ENCODE measurements around the gene P2RX1.

DNA sequence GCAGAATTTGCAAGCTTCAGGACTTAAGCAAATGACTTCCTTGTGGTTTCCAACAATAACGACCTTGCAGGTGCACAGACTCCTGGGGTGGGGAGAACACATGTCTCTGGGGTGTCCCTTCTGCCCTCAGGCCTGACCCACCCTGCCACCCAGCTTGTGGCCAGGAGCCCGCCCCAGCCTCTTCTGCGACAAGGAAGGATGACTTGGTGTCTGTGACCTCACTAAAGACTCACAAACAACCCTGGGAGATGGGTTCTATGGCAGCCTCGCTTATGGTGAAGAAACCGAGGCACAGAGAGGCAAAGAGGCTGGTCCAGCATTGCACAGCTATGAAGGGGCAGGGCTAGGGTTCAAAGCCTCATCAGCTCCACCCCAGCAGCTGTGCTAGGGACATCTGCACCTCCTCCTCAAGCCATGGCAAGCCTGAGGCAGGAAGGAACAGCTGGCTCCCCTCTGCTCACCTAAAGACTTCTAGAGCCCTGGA lies 45.3 kb upstream of the P2RX1 start:
- TF ChIP-seq, protein P1, sequence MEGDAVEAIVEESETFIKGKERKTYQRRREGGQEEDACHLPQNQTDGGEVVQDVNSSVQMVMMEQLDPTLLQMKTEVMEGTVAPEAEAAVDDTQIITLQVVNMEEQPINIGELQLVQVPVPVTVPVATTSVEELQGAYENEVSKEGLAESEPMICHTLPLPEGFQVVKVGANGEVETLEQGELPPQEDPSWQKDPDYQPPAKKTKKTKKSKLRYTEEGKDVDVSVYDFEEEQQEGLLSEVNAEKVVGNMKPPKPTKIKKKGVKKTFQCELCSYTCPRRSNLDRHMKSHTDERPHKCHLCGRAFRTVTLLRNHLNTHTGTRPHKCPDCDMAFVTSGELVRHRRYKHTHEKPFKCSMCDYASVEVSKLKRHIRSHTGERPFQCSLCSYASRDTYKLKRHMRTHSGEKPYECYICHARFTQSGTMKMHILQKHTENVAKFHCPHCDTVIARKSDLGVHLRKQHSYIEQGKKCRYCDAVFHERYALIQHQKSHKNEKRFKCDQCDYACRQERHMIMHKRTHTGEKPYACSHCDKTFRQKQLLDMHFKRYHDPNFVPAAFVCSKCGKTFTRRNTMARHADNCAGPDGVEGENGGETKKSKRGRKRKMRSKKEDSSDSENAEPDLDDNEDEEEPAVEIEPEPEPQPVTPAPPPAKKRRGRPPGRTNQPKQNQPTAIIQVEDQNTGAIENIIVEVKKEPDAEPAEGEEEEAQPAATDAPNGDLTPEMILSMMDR (IDR thresholded peaks at IDR 0.05): no peak
- TF ChIP-seq POLR2A (IDR thresholded peaks at IDR 0.05): no peak

Measured in body of pancreas (tissue), 4 donors.